ENCODE data around the gene ABCC9.

DNA sequence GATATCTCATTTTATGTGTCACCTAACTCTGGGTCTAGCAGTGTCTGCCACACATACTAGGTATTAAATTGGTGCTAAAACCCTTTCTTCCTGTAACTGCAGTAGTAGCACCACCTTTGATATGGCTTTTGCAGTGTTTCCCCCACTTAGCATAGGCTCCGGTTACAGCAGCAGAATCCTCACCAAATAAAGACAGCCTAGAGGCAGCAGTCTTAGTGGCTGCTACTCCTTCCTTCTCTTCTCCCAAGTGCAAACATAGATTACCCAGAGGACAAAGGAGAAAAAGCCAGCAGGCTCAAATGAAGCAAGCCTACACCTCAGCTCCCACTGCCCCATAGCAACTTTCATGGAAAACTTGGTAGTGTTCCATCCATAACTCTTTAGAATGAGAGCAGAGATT, 30.1 kb upstream of the ABCC9 start:
- TF ChIP-seq, protein P1, sequence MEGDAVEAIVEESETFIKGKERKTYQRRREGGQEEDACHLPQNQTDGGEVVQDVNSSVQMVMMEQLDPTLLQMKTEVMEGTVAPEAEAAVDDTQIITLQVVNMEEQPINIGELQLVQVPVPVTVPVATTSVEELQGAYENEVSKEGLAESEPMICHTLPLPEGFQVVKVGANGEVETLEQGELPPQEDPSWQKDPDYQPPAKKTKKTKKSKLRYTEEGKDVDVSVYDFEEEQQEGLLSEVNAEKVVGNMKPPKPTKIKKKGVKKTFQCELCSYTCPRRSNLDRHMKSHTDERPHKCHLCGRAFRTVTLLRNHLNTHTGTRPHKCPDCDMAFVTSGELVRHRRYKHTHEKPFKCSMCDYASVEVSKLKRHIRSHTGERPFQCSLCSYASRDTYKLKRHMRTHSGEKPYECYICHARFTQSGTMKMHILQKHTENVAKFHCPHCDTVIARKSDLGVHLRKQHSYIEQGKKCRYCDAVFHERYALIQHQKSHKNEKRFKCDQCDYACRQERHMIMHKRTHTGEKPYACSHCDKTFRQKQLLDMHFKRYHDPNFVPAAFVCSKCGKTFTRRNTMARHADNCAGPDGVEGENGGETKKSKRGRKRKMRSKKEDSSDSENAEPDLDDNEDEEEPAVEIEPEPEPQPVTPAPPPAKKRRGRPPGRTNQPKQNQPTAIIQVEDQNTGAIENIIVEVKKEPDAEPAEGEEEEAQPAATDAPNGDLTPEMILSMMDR (IDR thresholded peaks at IDR 0.05): no peak
- TF ChIP-seq POLR2AphosphoS5 (IDR thresholded peaks at IDR 0.05): no peak
- TF ChIP-seq POLR2A (IDR thresholded peaks at IDR 0.05): no peak

All from breast epithelium (tissue), 3 donors.